DOHH2 (cell line): ENCODE results near the gene PSMC1.

ENCODE experiments used
- CTCF ChIP-seq: fragments of 200-600 bp; sonication (generic); IDR thresholded peaks from one replicate; pipeline ENCODE4 v1.5.1; 2014; ENCODE audit warnings: antibody characterized with exemption, mild to moderate bottlenecking, low read depth, low read length; ENCODE audit not compliant: poor library complexity, severe bottlenecking
- EZH2phosphoT487 ChIP-seq: fragments of 200-600 bp; sonication (generic); IDR thresholded peaks from 2 replicates; pipeline ENCODE4 v1.6.1; 2017; ENCODE audit warnings: borderline replicate concordance, mild to moderate bottlenecking, antibody characterized with exemption, low read length, moderate library complexity, mixed read lengths

GRCh38 chr14:90299408-90299807 lies 43.1 kb downstream of the PSMC1 start:
- TF ChIP-seq CTCF: no peak
- TF ChIP-seq EZH2phosphoT487: no peak
